AG04450 (cell line): ENCODE measurements around the gene DENND1C. TPM values are rescaled to one million over a fixed set of nuclear protein-coding genes. Genes with fewer than 3 reads are reported as not detected.

Experiments
- CTCF ChIA-PET: fragments of 300-600, 350-600 bp; formaldehyde crosslinking; extraction: SDS; loops from one replicate; lab custom pipeline; 2022; ENCODE audit warnings: antibody characterized with exemption, inconsistent platforms; lab: Charles Lee
- POLR2A ChIA-PET: fragments of 350-600 bp; formaldehyde crosslinking; extraction: SDS; loops from one replicate; lab custom pipeline; 2021; ENCODE audit warnings: antibody characterized with exemption, inconsistent platforms; lab: Yijun Ruan, JAX
- DNase-seq: peaks from one replicate; pipeline ENCODE4 v3.0.0-alpha.2; 2011; ENCODE audit warnings: low read depth, low spot score
- H3K27ac ChIP-seq: one replicate; pipeline ENCODE4 v1.5.1; 2012; ENCODE audit warnings: low read depth, low read length, control low read depth
- H3K27me3 ChIP-seq: one replicate; pipeline ENCODE4 v1.6.0; 2012; ENCODE audit warnings: low read length; ENCODE audit not compliant: control insufficient read depth, insufficient read depth
- H3K4me3 ChIP-seq: 2 replicates; pipeline ENCODE4 v1.5.1; 2011; ENCODE audit warnings: mild to moderate bottlenecking, low read depth, low read length, control low read depth
- H3K9me3 ChIP-seq: 2 replicates; pipeline ENCODE4 v1.5.1; 2012; ENCODE audit warnings: low read length; ENCODE audit not compliant: control insufficient read depth, insufficient read depth
- polyA plus RNA-seq: library from polyadenylated mRNA; depleted of rRNA; stranded (reverse); fragments of >200 nt; gene quantifications from 2 replicates; pipeline ENCODE4 v1.2.3, GENCODE V29; 2011
- TF ChIP-seq, protein P1 (sequence below): IDR thresholded peaks from 2 replicates; pipeline ENCODE4 v1.5.1; 2011; ENCODE audit warnings: low read depth, low read length, control low read depth, inconsistent platforms

DENND1C gene
- polyA plus RNA-seq, 1 experiment: not detected

DNA sequence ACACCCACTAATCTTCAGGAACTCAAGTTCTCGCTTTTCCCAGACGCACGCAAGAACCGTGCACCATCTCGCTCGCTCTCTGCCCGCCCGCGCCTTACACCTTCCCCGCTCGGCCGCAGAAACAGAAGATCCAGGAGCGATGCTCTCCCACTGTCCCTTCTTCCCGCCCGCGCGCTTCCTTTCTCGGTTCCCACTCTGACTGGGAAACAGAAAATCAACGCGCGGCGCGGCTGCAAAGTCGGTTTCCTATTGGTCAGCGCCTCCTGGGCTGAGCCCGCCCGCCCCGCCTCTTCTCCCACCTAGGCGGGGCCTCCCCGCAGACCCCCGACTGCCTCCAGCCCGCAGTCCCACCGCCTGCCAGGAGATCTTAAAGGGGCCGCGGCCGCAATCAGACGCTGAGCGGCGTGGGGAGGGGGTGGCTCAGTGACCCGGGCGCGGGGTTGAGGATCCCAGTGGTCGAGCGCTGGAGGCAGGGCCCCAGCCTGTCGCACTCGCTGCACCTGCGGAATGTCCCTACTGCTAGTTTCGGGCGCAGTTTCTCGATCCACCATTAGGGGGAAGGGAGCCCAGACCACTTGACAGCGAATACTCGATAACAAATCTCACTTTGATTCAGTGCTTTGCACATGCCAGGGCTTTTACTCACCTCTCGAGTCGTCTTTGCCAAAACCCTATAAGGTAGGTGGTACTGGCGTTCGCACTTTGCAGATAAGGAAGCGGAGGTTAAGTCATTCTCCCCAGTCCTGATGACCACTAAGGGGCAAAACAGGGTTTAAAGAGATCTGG is 21.3 kb downstream of the DENND1C start:
- Histone ChIP-seq H3K4me3 (peak overlapping the region; percentile 82), H3K27ac (peak overlapping the region; percentile 21), H3K9me3 (peaks cover 10% of the 10 kb centered on the region), H3K27me3 (peaks cover 16% of the 10 kb centered on the region)
- ChIA-PET CTCF (interaction anchor here (0.7 kb wide), 1 partner anchor 290 kb away, joined by 5 read pairs; no protein-coding TSS in a partner anchor), POLR2A (interaction anchor here (0.5 kb wide), 1 partner anchor 318 kb away, joined by 6 read pairs; no protein-coding TSS in a partner anchor)
- peak; percentile 93 for DNase-seq
- TF ChIP-seq, protein P1, sequence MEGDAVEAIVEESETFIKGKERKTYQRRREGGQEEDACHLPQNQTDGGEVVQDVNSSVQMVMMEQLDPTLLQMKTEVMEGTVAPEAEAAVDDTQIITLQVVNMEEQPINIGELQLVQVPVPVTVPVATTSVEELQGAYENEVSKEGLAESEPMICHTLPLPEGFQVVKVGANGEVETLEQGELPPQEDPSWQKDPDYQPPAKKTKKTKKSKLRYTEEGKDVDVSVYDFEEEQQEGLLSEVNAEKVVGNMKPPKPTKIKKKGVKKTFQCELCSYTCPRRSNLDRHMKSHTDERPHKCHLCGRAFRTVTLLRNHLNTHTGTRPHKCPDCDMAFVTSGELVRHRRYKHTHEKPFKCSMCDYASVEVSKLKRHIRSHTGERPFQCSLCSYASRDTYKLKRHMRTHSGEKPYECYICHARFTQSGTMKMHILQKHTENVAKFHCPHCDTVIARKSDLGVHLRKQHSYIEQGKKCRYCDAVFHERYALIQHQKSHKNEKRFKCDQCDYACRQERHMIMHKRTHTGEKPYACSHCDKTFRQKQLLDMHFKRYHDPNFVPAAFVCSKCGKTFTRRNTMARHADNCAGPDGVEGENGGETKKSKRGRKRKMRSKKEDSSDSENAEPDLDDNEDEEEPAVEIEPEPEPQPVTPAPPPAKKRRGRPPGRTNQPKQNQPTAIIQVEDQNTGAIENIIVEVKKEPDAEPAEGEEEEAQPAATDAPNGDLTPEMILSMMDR: peak; percentile 62

DNA sequence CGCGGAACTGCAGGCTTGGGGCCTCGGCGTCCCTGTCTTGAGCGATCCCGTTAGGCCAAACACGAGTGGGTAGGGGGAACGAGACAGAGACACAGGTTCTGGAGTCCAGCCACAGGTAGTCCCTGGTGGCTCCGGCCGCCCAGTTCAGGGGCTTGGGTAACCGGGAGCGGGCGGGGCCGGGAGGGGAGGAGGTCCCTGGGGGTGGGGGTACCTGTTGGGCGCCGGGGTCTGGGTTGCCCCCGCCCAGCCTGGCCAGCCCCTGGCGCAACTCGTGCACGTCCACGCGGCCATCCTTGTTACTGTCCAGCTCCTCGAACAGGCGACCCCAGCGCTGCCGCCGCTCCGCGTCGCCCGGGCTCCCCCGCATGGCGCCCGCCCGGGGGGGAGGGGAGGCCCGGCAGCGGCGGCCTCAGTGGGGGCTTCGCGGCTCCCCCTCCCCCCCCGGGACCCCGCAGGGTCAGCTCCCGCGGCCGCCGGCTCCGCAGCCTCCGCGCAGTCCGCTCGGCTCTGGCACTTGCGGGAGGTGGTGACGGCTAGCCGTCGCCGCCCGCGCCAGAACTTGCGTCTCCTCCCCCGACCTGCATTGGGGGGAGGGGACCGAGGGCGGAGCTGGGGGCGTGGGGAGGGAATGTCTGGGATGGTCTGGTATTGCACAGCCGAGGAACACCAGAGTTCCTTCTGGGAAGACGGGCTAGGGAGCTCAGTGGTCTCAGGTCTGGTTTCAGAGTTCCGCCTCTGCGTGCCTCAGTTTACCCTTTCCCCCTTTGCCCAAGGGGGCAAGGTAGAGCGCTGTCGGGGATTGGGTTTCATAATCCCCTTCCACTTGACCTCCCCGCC is 22.1 kb downstream of the DENND1C start, which contains the start of gene SLC25A23:
Gene SLC25A23, minus strand, starts transcription at position 531 of the 837 bp plus-strand sequence. Its CDS starts 164 bp downstream, at position 367.
- ChIA-PET POLR2A (interaction anchor here (0.5 kb wide), 1 partner anchor 317 kb away, joined by 6 read pairs; no protein-coding TSS in a partner anchor), CTCF (no interaction called here)
- Histone ChIP-seq H3K9me3 (peaks cover 15% of the 10 kb centered on the region), H3K4me3 (peak within 1 kb of the TSS; percentile 82), H3K27me3 (peaks cover 10% of the 10 kb centered on the region), H3K27ac (peak within 1 kb of the TSS; percentile 21)
- TF ChIP-seq, protein P1: no peak
- DNase-seq: peak; percentile 36

DNA sequence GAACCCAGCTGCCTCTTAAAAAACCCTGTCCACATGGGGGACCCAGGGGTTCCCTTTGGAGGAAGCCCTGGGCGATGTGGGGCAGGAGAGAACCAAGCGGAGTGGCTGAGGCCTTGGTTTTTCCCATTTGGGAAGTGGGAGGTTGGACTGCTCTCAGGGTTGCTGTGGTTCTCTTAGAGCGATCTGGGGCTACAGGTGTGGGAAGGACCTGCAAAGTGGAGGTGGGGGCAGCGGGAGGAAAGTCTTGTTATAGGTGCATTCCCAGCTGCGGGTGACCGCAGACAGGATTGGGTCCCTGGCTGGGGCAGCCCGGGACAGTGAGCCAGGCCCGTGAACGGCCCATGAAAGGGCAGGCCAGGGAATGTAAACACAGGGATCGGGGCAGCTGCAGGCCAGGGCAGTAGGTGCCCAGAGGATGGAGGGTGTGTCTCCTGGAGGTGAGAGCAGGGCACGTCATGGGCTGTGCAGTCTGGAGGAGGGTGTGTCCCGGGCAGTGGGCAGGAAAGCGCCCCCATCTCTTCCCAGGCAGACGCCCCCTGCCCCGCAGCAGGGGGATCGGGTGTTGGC is 22.8 kb downstream of the DENND1C start:
- H3K4me3 ChIP-seq: peak overlapping the region; percentile 82
- peaks cover 22% of the 10 kb centered on the region for H3K9me3 ChIP-seq
- POLR2A ChIA-PET: interaction anchor here (0.6 kb wide), 1 partner anchor 62 kb away, joined by 4 read pairs; no protein-coding TSS in a partner anchor
- CTCF ChIA-PET: no interaction called here
- no peak for DNase-seq
- H3K27me3 ChIP-seq: peaks cover 4% of the 10 kb centered on the region
- H3K27ac ChIP-seq: no peak overlapping the region
- TF ChIP-seq, protein P1: no peak

DNA sequence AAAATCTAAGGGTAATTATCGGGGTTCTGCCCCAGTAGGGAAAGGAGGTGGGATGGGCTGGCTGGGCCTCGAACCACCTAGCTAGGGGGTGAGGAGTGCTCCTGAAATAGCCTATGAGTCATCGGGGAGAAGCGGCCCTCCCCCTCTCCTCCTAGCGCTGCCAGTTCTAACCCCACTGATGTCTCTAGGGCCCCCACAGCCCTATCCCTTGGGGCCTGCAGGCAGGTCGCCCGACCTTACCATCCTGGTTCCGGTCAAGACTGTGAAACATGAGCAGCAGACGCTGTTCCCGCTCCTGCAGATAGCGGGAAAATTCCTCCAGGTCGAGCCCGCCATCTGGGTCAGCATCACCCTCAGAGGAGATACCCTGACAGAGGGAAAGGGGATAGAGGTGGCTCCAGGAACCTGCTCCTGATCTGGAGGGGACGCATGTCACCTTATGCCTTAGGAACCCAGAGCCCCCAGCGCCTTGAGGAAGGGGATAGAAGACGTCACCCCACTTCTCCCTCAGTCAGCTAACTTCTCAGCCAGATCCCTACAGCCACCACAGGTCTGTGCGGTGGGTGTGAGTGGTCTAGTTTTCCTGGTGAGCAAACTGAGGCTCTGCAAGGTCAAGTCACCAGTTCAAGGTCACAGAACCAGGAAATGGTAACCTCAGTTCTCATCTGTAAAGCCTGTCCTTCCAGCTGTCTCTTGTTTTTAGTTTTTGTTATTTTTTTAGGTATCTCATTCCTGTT is 23.5 kb downstream of the DENND1C start:
- H3K27me3 ChIP-seq: no peaks in the 10 kb centered on the region
- ChIA-PET POLR2A (interaction anchor here (0.6 kb wide), 1 partner anchor 61 kb away, joined by 4 read pairs; no protein-coding TSS in a partner anchor), CTCF (no interaction called here)
- H3K27ac ChIP-seq: no peak overlapping the region
- TF ChIP-seq, protein P1: no peak
- no peak overlapping the region for H3K4me3 ChIP-seq
- peaks cover 25% of the 10 kb centered on the region for H3K9me3 ChIP-seq
- DNase-seq: no peak
